HG03565 (cell line): ENCODE results near the gene C1QTNF3.
"Not testable (repeated sequence)": the region's sequence is repeated elsewhere in the genome, so short reads cannot be mapped to it uniquely, and the experiment has no call there.

Source experiments
- ATAC-seq: cut with Tn5 transposase; IDR thresholded peaks from one replicate; pipeline ENCODE4 v1.9.1; 2021; ENCODE audit warnings: mild to moderate bottlenecking, moderate library complexity; ENCODE audit not compliant: unreplicated experiment

C1QTNF3 gene

GRCh38 chr5:34053133-34053532 is 10.1 kb upstream of the C1QTNF3 start:
- ATAC-seq: no peak

- no peak for ATAC-seq
These were observed 8.5 kb upstream of the C1QTNF3 start for GRCh38 chr5:34051374-34051980.

GRCh38 chr5:34047774-34048572 is 5.0 kb upstream of the C1QTNF3 start:
- ATAC-seq: no peak

GRCh38 chr5:34047143-34047542 is 4.1 kb upstream of the C1QTNF3 start:
- no peak for ATAC-seq

GRCh38 chr5:34045996-34046395 is 3.0 kb upstream of the C1QTNF3 start:
- ATAC-seq: no peak

- ATAC-seq: no peak
These were observed 2.0 kb upstream of the C1QTNF3 start for GRCh38 chr5:34045023-34045422.

- ATAC-seq: no peak
These were observed 692 bp downstream of the C1QTNF3 start for GRCh38 chr5:34042321-34042720.

GRCh38 chr5:34041247-34041972 is 1.6 kb downstream of the C1QTNF3 start:
- ATAC-seq: no peak

- no peak for ATAC-seq
These were observed 2.5 kb downstream of the C1QTNF3 start for GRCh38 chr5:34040472-34040871.

- ATAC-seq: no peak
These were observed 3.4 kb downstream of the C1QTNF3 start for GRCh38 chr5:34039398-34040157.

- no peak for ATAC-seq
These were observed 4.2 kb downstream of the C1QTNF3 start for GRCh38 chr5:34038838-34039237.

GRCh38 chr5:34038390-34038789 is 4.6 kb downstream of the C1QTNF3 start:
- no peak for ATAC-seq

GRCh38 chr5:34037726-34038125 is 5.3 kb downstream of the C1QTNF3 start:
- ATAC-seq: no peak

GRCh38 chr5:34035756-34036155 is 7.3 kb downstream of the C1QTNF3 start:
- ATAC-seq: no peak

- no peak for ATAC-seq
These were observed 8.3 kb downstream of the C1QTNF3 start for GRCh38 chr5:34034534-34035327.

GRCh38 chr5:34031966-34032365 is 11.0 kb downstream of the C1QTNF3 start:
- no peak for ATAC-seq

GRCh38 chr5:34031117-34031516 is 11.9 kb downstream of the C1QTNF3 start:
- no peak for ATAC-seq

- ATAC-seq: not testable (repeated sequence)
These were observed 12.4 kb downstream of the C1QTNF3 start for GRCh38 chr5:34030585-34030984.

- no peak for ATAC-seq
These were observed 13.0 kb downstream of the C1QTNF3 start for GRCh38 chr5:34030048-34030447.

GRCh38 chr5:34028349-34028748 is 14.7 kb downstream of the C1QTNF3 start:
- no peak for ATAC-seq
